Activated CD8-positive, alpha-beta memory T cell treated with anti-CD3 and anti-CD28 coated beads, Interleukin-2, amount 50 U/mL, for 48 hours (primary cell): ENCODE data around the gene PAX8.
"Not testable (repeated sequence)": the region's sequence is repeated elsewhere in the genome, so short reads cannot be mapped to it uniquely, and the experiment has no call there.

ENCODE experiments used
- DNase-seq: peaks from one replicate; pipeline ENCODE4 v3.0.0-alpha.2; 2020

PAX8 gene

GRCh38 chr2:113278742-113279139 is at the start of gene PAX8:
TSS of gene PAX8 (minus strand) at chr2:113278921. CDS start at chr2:113278394, 527 bp downstream.
- DNase-seq = no peak

DNA sequence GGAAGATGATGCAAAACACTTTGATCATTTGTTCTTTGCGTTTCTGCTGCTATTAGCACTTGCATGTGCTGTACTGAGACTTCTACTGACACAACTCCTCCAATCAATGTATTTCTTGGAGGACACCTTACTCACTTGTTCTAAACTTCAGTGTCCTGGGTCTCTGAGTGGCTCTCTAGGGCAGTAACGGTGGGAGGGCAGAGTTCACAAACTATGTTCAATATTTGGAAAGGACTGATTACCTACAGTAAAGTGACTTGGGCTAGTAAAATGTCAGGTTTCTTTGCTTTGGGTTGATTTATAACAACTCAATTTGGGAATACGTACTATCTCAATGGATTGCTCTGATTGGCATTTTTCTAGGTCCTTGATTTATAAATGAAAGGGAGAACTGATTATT is 49.3 kb upstream of the PAX8 start:
- DNase-seq = no peak

- DNase-seq = not testable (repeated sequence)
Measured at GRCh38 chr2:113325161-113325731, 46.5 kb upstream of the PAX8 start.

GRCh38 chr2:113324684-113325160 is 46.0 kb upstream of the PAX8 start:
- peak; percentile 68 for DNase-seq

DNA sequence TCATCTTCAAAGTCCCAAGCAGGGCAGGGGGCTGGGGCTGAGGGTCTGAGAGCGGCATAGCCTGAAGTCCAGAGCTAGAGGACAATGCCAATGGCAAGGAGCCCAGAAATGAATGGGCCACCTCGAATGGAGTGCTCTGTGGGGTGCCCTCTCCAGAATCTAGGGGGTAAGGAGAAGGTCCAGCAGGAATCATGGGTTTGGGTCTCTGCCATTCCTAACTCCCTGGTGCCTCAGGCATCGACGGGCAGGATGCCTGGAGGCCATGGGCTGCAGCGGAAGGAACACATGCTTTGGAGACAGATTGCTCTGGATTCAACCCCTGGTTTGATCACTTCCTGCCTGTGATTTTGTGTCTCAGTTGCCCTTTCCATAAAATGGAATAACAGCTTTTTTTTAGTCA is 44.4 kb upstream of the PAX8 start:
- not testable (repeated sequence) for DNase-seq

- not testable (repeated sequence) for DNase-seq
Measured at GRCh38 chr2:113320106-113320505, 41.4 kb upstream of the PAX8 start.

DNA sequence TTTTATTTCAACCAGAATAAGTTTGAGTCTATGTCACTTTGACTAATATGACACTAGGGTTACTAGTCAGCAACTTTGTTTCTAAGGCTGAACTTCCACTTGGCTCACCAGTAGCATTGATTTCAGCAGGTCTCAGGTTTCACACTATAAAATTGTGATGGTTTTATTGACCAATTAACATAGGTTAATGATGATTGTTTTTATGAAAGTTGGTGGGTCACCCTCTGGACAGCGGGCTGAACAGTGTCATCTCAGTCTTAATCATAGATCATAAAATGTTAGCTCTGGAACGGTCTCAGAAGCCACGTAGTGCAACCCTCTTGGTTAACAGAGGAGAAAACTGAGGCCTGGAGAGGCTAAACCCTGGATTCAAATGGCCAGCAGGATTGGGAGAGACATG is 40.2 kb upstream of the PAX8 start:
- not testable (repeated sequence) for DNase-seq

- DNase-seq = no peak
Measured at GRCh38 chr2:113316085-113316484, 37.4 kb upstream of the PAX8 start.

- not testable (repeated sequence) for DNase-seq
Measured at GRCh38 chr2:113314663-113315062, 35.9 kb upstream of the PAX8 start.

DNA sequence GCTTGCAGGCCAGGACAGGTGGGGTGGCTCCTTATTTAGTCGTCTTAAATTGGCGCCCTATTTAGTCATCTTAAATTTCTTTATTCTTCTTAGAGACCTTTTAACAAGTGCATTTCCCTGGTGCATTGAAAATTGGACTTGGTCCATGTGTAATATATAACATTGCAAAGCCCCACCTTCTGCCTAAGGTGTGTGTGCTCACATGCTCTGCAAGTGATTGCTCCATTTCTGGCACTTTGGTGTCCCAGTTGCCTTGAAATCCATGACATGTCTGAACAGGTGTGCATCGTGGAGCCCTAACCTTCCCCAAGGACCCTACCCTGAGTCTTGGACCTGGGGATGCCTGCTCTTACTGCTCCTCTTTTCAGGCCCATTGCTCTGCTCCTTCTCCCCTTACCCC is 35.5 kb upstream of the PAX8 start:
- not testable (repeated sequence) for DNase-seq

DNA sequence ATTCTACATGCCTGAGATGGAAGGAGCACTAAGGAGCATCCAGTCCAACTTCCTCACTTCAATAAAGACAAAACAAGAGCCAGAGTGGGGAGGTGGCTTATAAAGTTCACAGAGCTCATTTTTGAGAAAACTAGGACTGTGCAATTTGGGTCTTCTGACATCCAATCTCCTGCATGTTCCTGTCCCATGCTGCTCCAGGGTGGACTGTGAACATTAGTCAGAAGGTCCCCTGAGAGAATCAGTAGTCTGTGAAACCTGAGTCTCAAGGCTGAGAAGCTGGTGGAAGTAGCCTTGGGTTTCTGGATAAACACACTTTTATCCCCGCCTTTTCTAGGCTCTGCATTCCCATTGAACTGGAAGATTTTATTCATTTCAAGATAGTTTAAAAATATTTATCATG is 33.1 kb upstream of the PAX8 start:
- not testable (repeated sequence) for DNase-seq

GRCh38 chr2:113311191-113311590 is 32.5 kb upstream of the PAX8 start:
- DNase-seq = not testable (repeated sequence)

GRCh38 chr2:113309655-113310387 is 31.1 kb upstream of the PAX8 start:
- no peak for DNase-seq

DNA sequence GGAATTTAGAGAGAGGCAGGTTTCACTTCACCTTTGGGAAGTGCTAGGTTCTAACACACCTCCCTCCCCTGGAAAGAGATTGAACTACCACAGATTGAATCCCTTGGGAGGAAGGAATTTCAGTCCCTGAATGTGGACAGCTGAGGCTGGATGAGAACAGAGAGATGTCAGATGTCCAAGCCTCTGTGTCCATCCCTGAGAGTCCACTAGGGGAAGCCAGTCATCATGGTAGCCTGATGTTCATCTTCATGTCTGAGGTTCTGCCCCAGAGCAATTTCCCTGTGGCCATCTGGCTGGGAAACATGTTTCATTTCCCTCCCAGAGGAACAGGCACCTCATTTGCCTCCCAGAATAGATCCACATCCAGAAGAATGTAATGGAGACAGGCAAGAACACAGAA is 30.1 kb upstream of the PAX8 start:
- DNase-seq = not testable (repeated sequence)

DNA sequence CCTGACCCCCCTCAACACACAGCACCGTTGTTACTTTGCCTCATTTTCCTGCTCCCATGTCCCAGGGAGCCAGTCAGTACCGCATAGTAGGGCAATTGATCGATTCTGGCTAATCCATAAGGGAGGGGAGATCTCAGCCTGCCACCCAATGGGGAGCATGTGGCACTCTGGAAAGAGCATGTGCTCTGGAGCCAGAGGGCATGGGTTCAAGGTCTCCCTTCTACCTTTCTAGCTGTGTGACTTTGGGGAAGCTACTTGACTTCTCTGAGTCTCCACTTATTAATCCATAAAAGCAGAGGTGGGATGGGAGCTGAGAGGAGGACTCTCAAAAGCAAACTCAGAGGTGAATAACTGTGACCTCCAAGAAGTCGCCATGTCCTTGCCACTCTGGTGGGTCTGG is 27.5 kb upstream of the PAX8 start:
- not testable (repeated sequence) for DNase-seq

DNA sequence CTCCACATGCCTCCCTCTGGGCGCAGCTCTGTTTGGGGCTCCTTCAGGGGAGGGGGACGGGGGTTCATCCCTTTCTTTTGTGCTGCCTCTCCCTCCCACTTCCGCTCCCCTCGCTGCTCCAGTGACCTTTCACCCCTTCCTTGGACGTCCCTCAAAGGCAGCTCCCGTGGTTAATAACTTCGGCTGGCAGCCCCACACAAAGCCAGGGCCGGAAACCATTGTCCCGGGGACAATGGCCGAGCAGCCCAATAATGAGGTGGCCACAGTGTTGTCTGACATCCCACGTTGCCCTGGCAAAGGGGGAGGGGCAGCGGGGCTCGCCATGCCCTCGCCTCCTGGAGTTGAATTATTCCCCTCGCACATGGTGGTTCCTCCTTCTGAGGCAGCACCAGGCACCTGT is 27.0 kb upstream of the PAX8 start:
- not testable (repeated sequence) for DNase-seq

- DNase-seq = no peak
Measured at GRCh38 chr2:113305146-113305545, 26.4 kb upstream of the PAX8 start.

- DNase-seq = no peak
Measured at GRCh38 chr2:113304702-113305101, 26.0 kb upstream of the PAX8 start.

DNA sequence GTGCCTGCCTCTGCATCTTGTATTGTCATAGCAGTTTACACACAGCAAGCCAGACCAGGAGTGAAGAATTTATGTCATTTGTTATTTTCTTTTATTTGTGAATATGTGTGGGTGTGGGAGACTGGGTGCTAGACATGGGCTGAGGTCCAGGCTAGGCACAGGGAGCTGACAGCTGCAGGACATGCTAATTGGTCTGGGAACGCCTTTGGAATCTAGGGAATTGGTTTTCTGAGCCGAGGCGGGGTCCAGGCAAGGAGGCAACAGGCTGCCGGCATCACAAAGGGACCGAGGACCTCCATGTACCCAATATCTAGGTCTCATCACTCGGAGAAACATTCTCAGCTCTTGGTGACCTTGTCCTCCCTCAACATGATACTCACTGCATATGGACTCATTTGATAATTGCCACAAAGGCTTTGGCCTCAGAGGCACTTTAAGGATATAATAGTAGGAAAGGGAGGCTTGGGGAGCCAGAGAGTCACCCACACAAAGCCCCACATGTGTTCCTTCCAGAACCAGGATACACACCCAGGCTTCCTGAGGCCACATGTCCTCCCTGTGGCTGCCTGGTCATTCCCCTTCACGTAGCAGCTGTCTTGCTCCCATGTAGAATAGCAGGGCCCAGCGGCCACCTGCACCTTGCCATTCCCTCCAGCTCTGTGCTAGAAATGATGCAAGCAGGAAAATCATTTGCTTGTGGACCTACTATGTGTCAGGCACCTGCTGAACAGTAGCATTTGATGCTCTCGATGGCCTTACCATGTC is 23.7 kb upstream of the PAX8 start:
- not testable (repeated sequence) for DNase-seq

DNA sequence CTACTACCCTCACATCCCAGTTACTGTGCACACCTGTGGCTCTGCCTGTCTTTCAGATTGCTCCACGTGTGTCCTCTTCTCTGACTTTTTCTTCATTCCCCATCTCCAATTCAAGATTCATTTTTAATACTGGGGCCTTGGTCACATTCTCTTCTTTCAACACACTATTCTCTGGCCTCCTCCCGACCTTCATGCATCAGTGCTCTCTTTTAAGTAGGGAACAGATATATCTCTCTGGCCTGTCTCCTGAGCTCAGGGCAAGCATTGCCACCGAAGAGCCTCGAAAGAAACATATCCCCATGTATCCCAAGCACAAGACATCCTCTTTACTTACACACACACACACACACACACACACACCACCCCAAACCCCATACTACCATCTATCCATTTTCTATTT is 21.6 kb upstream of the PAX8 start:
- DNase-seq = no peak

GRCh38 chr2:113298176-113298575 is 19.5 kb upstream of the PAX8 start:
- no peak for DNase-seq

DNA sequence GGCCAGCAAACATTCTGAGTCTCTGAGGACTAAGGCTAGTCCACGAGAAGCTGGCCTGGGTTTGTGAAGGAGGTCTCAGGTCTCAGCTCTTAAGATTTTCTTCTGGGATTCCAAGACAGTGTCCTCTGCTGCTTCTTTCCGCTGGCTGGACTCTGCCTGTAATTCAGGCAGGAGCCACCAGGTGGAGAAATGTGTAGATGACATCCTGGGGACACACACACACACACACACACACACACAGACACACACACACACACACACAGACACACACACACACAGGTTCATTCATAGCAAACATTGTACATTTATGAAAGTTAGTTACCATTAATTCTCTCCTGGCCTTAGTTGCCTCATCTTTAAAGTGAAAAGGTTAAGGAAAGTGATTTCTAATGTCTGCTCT is 18.9 kb upstream of the PAX8 start:
- DNase-seq = peak; percentile 74

GRCh38 chr2:113291191-113291590 is 12.5 kb upstream of the PAX8 start:
- DNase-seq = no peak

DNA sequence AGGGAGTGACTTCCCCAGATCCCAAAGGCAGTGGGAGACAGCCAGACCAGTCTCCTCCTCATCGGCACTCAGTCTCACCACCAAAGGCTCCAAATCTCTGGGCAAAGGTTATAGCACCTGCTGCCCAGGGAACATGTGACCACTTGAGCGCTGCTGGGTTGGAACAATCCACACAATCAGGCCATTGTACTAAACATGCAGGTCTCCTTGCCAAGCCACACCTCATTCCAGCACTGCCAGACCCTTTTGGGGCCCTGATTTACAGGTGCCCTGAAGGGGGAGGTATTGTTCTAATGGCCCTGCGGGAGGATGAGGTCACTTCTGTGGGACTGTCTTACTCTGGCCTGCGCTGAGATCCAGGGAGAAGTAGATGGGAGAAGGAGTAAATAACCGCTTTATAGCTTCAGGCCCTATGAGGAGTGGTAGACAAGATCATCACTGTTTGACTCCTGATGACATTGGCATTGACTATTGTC is 10.0 kb upstream of the PAX8 start:
- DNase-seq = not testable (repeated sequence)
